HG02970 (cell line): ENCODE results near the gene WNT1.

Experiments used
- ATAC-seq: cut with Tn5 transposase; IDR thresholded peaks from one replicate; pipeline ENCODE4 v1.9.1; 2021; ENCODE audit warnings: mild to moderate bottlenecking, moderate library complexity, moderate number of reproducible peaks; ENCODE audit not compliant: unreplicated experiment, low FRiP score

The WNT1 gene

GRCh38 chr12:49026101-49026500, 48.0 kb downstream of the WNT1 start:
- no peak for ATAC-seq

- no peak for ATAC-seq
These were observed 48.8 kb downstream of the WNT1 start for GRCh38 chr12:49026678-49027480.

- no peak for ATAC-seq
These were observed 49.9 kb downstream of the WNT1 start for GRCh38 chr12:49027846-49028555.

- ATAC-seq, result no peak
These were observed 50.6 kb downstream of the WNT1 start for GRCh38 chr12:49028666-49029275.

GRCh38 chr12:49030119-49030518, 52.0 kb downstream of the WNT1 start:
- no peak for ATAC-seq

GRCh38 chr12:49030714-49031572, 52.8 kb downstream of the WNT1 start:
- ATAC-seq, result no peak

- ATAC-seq, result no peak
These were observed 53.5 kb downstream of the WNT1 start for GRCh38 chr12:49031573-49032161.
